DOHH2 (cell line): ENCODE measurements around the gene GALNT18.

Experiments
- H3F3A ChIP-seq: fragments of 200-600 bp; sonication (generic), shearing (Covaris generic); 2 replicates; pipeline ENCODE4 v1.6.0; 2016; ENCODE audit warnings: antibody characterized with exemption, mild to moderate bottlenecking; ENCODE audit not compliant: control insufficient read depth, insufficient read depth
- H3K27ac ChIP-seq: fragments of 200-600 bp; sonication (generic); 2 replicates; pipeline ENCODE4 v1.5.1; 2014; ENCODE audit warnings: low read depth, mild to moderate bottlenecking, low read length, moderate library complexity
- H3K27me3 ChIP-seq: fragments of 200-600 bp; sonication (generic); 2 replicates; pipeline ENCODE4 v1.6.1; 2014; ENCODE audit warnings: mild to moderate bottlenecking, low read length, mixed read lengths; ENCODE audit not compliant: control insufficient read depth
- H3K36me3 ChIP-seq: fragments of 200-600 bp; sonication (generic); 2 replicates; pipeline ENCODE4 v1.6.1; 2014; ENCODE audit warnings: mild to moderate bottlenecking, low read length, moderate library complexity, mixed read lengths; ENCODE audit not compliant: control insufficient read depth
- H3K4me1 ChIP-seq: fragments of 200-600 bp; sonication (generic); 2 replicates; pipeline ENCODE4 v1.6.1; 2014; ENCODE audit warnings: mild to moderate bottlenecking, low read length, mixed read lengths; ENCODE audit not compliant: control insufficient read depth
- H3K4me2 ChIP-seq: fragments of 200-600 bp; sonication (generic); 2 replicates; pipeline ENCODE4 v1.6.0; 2014; ENCODE audit warnings: mild to moderate bottlenecking, low read length, moderate library complexity
- H3K4me3 ChIP-seq: fragments of 200-600 bp; sonication (generic); 2 replicates; pipeline ENCODE4 v1.5.1; 2014; ENCODE audit warnings: mild to moderate bottlenecking, low read length, mixed read lengths
- H3K79me2 ChIP-seq: fragments of 200-600 bp; sonication (generic); 2 replicates; pipeline ENCODE4 v1.6.1; 2014; ENCODE audit warnings: mild to moderate bottlenecking, low read length, mixed read lengths; ENCODE audit not compliant: control insufficient read depth
- H3K9me2 ChIP-seq: fragments of 200-600 bp; sonication (generic); replicated peaks from 2 replicates; pipeline ENCODE4 v1.6.1; 2014; ENCODE audit warnings: mild to moderate bottlenecking, low read length, mixed read lengths; ENCODE audit not compliant: control insufficient read depth
- H3K9me3 ChIP-seq: fragments of 200-600 bp; sonication (generic); 2 replicates; pipeline ENCODE4 v1.6.1; 2014; ENCODE audit warnings: antibody characterized with exemption, low read length, mixed read lengths; ENCODE audit not compliant: control insufficient read depth, insufficient read depth
- H4K20me1 ChIP-seq: fragments of 200-600 bp; sonication (generic); 2 replicates; pipeline ENCODE4 v1.6.0; 2014; ENCODE audit warnings: low read depth, mild to moderate bottlenecking, antibody characterized with exemption, low read length, moderate library complexity; ENCODE audit not compliant: control insufficient read depth, insufficient read depth
- EZH2phosphoT487 ChIP-seq: fragments of 200-600 bp; sonication (generic); IDR thresholded peaks from 2 replicates; pipeline ENCODE4 v1.6.1; 2017; ENCODE audit warnings: borderline replicate concordance, mild to moderate bottlenecking, antibody characterized with exemption, low read length, moderate library complexity, mixed read lengths
- TF ChIP-seq, protein P1 (sequence below): fragments of 200-600 bp; sonication (generic); IDR thresholded peaks from one replicate; pipeline ENCODE4 v1.5.1; 2014; ENCODE audit warnings: antibody characterized with exemption, mild to moderate bottlenecking, low read depth, low read length; ENCODE audit not compliant: poor library complexity, severe bottlenecking

GALNT18 gene

DNA sequence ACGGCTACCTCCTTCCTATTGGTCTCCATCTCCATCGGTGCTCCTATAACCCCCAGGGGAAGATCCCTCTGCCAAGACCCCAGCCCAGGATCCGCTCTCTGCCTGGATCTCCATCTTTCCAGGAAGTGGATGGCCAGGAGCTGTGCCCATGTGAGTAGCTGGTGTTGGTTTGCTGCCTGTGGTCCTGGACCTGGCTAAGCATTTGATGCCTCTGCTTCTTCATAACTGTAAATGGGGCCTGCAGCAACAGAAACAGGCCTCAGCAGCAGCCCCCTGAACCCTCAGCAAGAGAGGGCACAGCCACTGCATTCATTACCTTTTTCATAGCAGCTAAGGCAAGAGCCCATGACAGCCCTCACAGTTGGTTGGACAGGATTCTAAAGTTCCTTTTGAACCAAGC, 242.1 kb downstream of the GALNT18 start:
- no peaks in the 10 kb centered on the region for H3K4me1 ChIP-seq
- no peaks in the 10 kb centered on the region for H3F3A ChIP-seq
- H3K27ac ChIP-seq, result no peak overlapping the region
- no peaks in the 10 kb centered on the region for H3K9me2 ChIP-seq
- no peaks in the 10 kb centered on the region for H4K20me1 ChIP-seq
- no peaks in the 10 kb centered on the region for H3K36me3 ChIP-seq
- H3K9me3 ChIP-seq, result no peaks in the 10 kb centered on the region
- no peak overlapping the region for H3K4me2 ChIP-seq
- no peak for TF ChIP-seq EZH2phosphoT487
- TF ChIP-seq, protein P1, sequence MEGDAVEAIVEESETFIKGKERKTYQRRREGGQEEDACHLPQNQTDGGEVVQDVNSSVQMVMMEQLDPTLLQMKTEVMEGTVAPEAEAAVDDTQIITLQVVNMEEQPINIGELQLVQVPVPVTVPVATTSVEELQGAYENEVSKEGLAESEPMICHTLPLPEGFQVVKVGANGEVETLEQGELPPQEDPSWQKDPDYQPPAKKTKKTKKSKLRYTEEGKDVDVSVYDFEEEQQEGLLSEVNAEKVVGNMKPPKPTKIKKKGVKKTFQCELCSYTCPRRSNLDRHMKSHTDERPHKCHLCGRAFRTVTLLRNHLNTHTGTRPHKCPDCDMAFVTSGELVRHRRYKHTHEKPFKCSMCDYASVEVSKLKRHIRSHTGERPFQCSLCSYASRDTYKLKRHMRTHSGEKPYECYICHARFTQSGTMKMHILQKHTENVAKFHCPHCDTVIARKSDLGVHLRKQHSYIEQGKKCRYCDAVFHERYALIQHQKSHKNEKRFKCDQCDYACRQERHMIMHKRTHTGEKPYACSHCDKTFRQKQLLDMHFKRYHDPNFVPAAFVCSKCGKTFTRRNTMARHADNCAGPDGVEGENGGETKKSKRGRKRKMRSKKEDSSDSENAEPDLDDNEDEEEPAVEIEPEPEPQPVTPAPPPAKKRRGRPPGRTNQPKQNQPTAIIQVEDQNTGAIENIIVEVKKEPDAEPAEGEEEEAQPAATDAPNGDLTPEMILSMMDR, result no peak
- H3K4me3 ChIP-seq, result no peak overlapping the region
- H3K79me2 ChIP-seq, result no peaks in the 10 kb centered on the region
- H3K27me3 ChIP-seq, result no peaks in the 10 kb centered on the region

DNA sequence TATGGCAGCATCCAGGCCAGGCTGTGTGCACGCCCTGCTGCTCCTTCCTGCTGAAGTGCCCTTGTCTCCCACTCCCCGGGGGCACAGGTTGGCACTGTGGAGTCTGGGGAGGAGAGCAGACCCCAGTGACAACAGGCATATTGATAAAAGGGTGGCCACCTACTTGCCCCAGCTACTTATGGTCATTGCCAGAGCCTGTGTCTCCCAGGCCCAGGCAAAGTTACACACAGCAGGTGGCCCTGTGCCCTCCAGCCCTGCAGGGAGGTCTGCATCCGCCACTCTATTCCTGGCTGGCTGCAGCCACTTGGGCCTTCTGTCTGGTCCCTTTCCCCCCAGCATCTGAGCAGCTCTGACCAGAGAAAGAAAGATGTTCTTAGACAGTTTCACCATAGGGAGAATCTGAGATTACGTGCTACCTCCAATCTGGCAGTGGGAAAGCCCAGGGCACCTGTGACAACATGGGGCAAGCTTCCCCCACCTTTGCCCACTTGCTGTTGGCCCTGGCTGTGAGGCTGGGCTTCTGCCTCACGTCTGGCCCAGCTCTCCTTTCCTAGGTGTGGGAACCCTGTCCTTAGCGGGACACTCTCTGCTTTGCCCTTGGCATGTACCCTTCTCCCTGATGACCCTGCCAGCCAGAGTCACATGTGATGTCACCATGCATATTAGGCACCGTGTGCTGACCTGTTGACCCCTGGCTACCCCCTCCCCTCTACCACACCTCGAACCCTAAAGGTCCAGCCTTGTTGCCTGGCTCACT, 243.4 kb downstream of the GALNT18 start:
- H3K27me3 ChIP-seq, result no peaks in the 10 kb centered on the region
- TF ChIP-seq, protein P1, result no peak
- TF ChIP-seq EZH2phosphoT487, result no peak
- no peaks in the 10 kb centered on the region for H4K20me1 ChIP-seq
- no peaks in the 10 kb centered on the region for H3K79me2 ChIP-seq
- no peaks in the 10 kb centered on the region for H3F3A ChIP-seq
- H3K9me2 ChIP-seq, result no peaks in the 10 kb centered on the region
- no peak overlapping the region for H3K4me2 ChIP-seq
- H3K4me3 ChIP-seq, result no peak overlapping the region
- H3K4me1 ChIP-seq, result no peaks in the 10 kb centered on the region
- no peaks in the 10 kb centered on the region for H3K36me3 ChIP-seq
- H3K27ac ChIP-seq, result no peak overlapping the region
- H3K9me3 ChIP-seq, result no peaks in the 10 kb centered on the region

GRCh38 chr11:11374358-11375148, 247.3 kb downstream of the GALNT18 start:
- no peaks in the 10 kb centered on the region for H3K27me3 ChIP-seq
- H3K4me1 ChIP-seq, result no peaks in the 10 kb centered on the region
- no peaks in the 10 kb centered on the region for H3K79me2 ChIP-seq
- no peak overlapping the region for H3K27ac ChIP-seq
- no peaks in the 10 kb centered on the region for H3K9me2 ChIP-seq
- H4K20me1 ChIP-seq, result no peaks in the 10 kb centered on the region
- no peaks in the 10 kb centered on the region for H3K9me3 ChIP-seq
- TF ChIP-seq, protein P1, result no peak
- no peak for TF ChIP-seq EZH2phosphoT487
- no peaks in the 10 kb centered on the region for H3K36me3 ChIP-seq
- H3K4me3 ChIP-seq, result no peak overlapping the region
- no peak overlapping the region for H3K4me2 ChIP-seq
- H3F3A ChIP-seq, result no peaks in the 10 kb centered on the region
